H1 (cell line): Measurements from ENCODE around the gene IQCF6. TPM values are rescaled to one million over a fixed set of nuclear protein-coding genes. Genes with fewer than 3 reads are reported as not detected.

Experiments
- CTCF ChIA-PET: fragments of 300-600 bp; sonication (Branson Sonifier 250); formaldehyde crosslinking; loops from one replicate; lab custom pipeline; 2021; ENCODE audit not compliant: partially characterized antibody; lab: Charles Lee
- POLR2A ChIA-PET: fragments of 300-600 bp; sonication (Branson Sonifier 250); formaldehyde crosslinking; loops from one replicate; lab custom pipeline; 2021; ENCODE audit warnings: inconsistent platforms; ENCODE audit not compliant: partially characterized antibody; lab: Charles Lee
- DNase-seq, 2 experiments: peaks; one replicate each; pipeline versions ENCODE4 v3.0.0 to v3.0.0-alpha.2; 2010 to 2022; ENCODE audit warnings: low spot score in 2 of 2, low read depth in 1 of 2, mixed read lengths in 1 of 2
- FAIRE-seq: peaks from 2 replicates; lab custom pipeline; 2011; peaks lifted over from hg19 to GRCh38; lab: Jason Lieb, UNC
- H2AFZ ChIP-seq: 2 replicates; pipeline ENCODE4 v1.8.1; 2012; ENCODE audit warnings: low read length, inconsistent platforms
- H2AK5ac ChIP-seq: 2 replicates; pipeline ENCODE4 v1.6.1; 2013; ENCODE audit warnings: low read depth, low read length
- H2BK120ac ChIP-seq: replicated peaks from 2 replicates; pipeline ENCODE3; 2013; ENCODE audit warnings: low read depth, low read length, inconsistent platforms
- H2BK12ac ChIP-seq: 2 replicates; pipeline ENCODE4 v1.6.1; 2013; ENCODE audit warnings: low read depth, low read length
- H2BK15ac ChIP-seq: 2 replicates; pipeline ENCODE4 v1.6.1; 2013; ENCODE audit warnings: low read length
- H2BK20ac ChIP-seq: 2 replicates; pipeline ENCODE4 v1.6.1; 2013; ENCODE audit warnings: low read length
- H2BK5ac ChIP-seq: 2 replicates; pipeline ENCODE4 v1.6.1; 2013; ENCODE audit warnings: low read depth, low read length
- H3K14ac ChIP-seq: 2 replicates; pipeline ENCODE4 v1.6.1; 2013; ENCODE audit warnings: inconsistent platforms; ENCODE audit not compliant: insufficient read length
- H3K18ac ChIP-seq: 2 replicates; pipeline ENCODE4 v1.6.1; 2013; ENCODE audit warnings: low read length; ENCODE audit errors: extremely low read depth
- H3K23ac ChIP-seq: 2 replicates; pipeline ENCODE4 v1.6.1; 2013; ENCODE audit warnings: inconsistent platforms; ENCODE audit not compliant: insufficient read length
- H3K23me2 ChIP-seq: 2 replicates; pipeline ENCODE4 v1.6.1; 2013; ENCODE audit warnings: low read depth, low read length
- H3K27ac ChIP-seq: 2 replicates; pipeline ENCODE4 v1.6.1; 2011; ENCODE audit warnings: low read depth, low read length, inconsistent platforms
- H3K27me3 ChIP-seq, 4 experiments: replicated peaks in 1 of 4; 1 replicate in 1 of 4; 2 replicates in 3 of 4; pipeline versions ENCODE4 v1.6.1 to v1.8.1; 2011 to 2013; ENCODE audit warnings: low read length in 3 of 4, mild to moderate bottlenecking in 3 of 4, inconsistent platforms in 2 of 4, mixed read lengths in 2 of 4, moderate library complexity in 1 of 4; ENCODE audit not compliant: control insufficient read depth in 3 of 4, insufficient read depth in 3 of 4; ENCODE audit errors: extremely low read depth in 1 of 4
- H3K36me3 ChIP-seq, 4 experiments: 2 replicates each; pipeline versions ENCODE4 v1.6.1 to v1.8.1; 2011 to 2013; ENCODE audit warnings: mild to moderate bottlenecking in 4 of 4, low read length in 3 of 4, moderate library complexity in 2 of 4, control low read depth in 1 of 4, inconsistent platforms in 1 of 4; ENCODE audit not compliant: insufficient read depth in 4 of 4, control insufficient read depth in 2 of 4
- H3K4ac ChIP-seq: replicated peaks from 2 replicates; pipeline ENCODE3; 2013; ENCODE audit warnings: low read length, low read depth, mixed read lengths, inconsistent platforms; ENCODE audit not compliant: insufficient read length
- H3K4me1 ChIP-seq, 4 experiments: replicated peaks in 1 of 4; 1 replicate in 1 of 4; 2 replicates in 3 of 4; pipeline versions ENCODE4 v1.6.1 to v1.8.1; 2011 to 2013; ENCODE audit warnings: low read length in 3 of 4, inconsistent platforms in 2 of 4, mixed read lengths in 1 of 4; ENCODE audit not compliant: insufficient read depth in 4 of 4, control insufficient read depth in 3 of 4
- H3K4me2 ChIP-seq, 2 experiments: 2 replicates each; pipeline versions ENCODE4 v1.6.1 to v1.8.1; 2011 to 2013; ENCODE audit warnings: low read depth in 2 of 2, low read length in 2 of 2, control low read depth in 1 of 2, inconsistent platforms in 1 of 2, mild to moderate bottlenecking in 1 of 2; ENCODE audit not compliant: insufficient read depth in 1 of 2
- H3K4me3 ChIP-seq, 4 experiments: fragments of 200-600, 300-600 bp in 1 of 4; sonication (generic), shearing (Covaris generic), sonication (Bioruptor Twin) in 1 of 4; 2 replicates each; pipeline versions ENCODE4 v1.5.1 to v1.8.1; 2011 to 2016; ENCODE audit warnings: low read length in 4 of 4, low read depth in 3 of 4, control low read depth in 2 of 4, inconsistent platforms in 2 of 4, mild to moderate bottlenecking in 2 of 4, mixed read lengths in 1 of 4, moderate library complexity in 1 of 4; ENCODE audit not compliant: insufficient read depth in 2 of 4; ENCODE audit errors: extremely low read depth in 1 of 4
- H3K56ac ChIP-seq: replicated peaks from 2 replicates; pipeline ENCODE3; 2013; ENCODE audit warnings: low read depth, mild to moderate bottlenecking, mixed read lengths, low read length, inconsistent platforms; ENCODE audit not compliant: insufficient read length
- H3K79me1 ChIP-seq: 2 replicates; pipeline ENCODE4 v1.6.1; 2013; ENCODE audit warnings: low read depth, low read length, control low read depth
- H3K79me2 ChIP-seq, 2 experiments: 2 replicates each; pipeline versions ENCODE4 v1.6.1 to v1.8.1; 2012 to 2013; ENCODE audit warnings: low read length in 2 of 2, mild to moderate bottlenecking in 2 of 2, inconsistent platforms in 1 of 2; ENCODE audit not compliant: insufficient read depth in 2 of 2, control insufficient read depth in 1 of 2
- H3K9ac ChIP-seq, 4 experiments: replicated peaks in 1 of 4; 1 replicate in 1 of 4; 2 replicates in 3 of 4; pipeline versions ENCODE4 v1.6.1 to v1.8.1; 2011 to 2013; ENCODE audit warnings: low read depth in 3 of 4, low read length in 3 of 4, control low read depth in 2 of 4, mild to moderate bottlenecking in 2 of 4, moderate library complexity in 2 of 4, inconsistent platforms in 1 of 4; ENCODE audit errors: extremely low read depth in 1 of 4
- H3K9me3 ChIP-seq, 2 experiments: 2 replicates each; pipeline versions ENCODE4 v1.6.1 to v1.8.1; 2012 to 2013; ENCODE audit warnings: mild to moderate bottlenecking in 2 of 2, moderate library complexity in 2 of 2, control low read depth in 1 of 2, inconsistent platforms in 1 of 2, low read depth in 1 of 2, low read length in 1 of 2, mixed read lengths in 1 of 2; ENCODE audit not compliant: insufficient read depth in 2 of 2
- H4K20me1 ChIP-seq, 2 experiments: replicated peaks in 1 of 2; 2 replicates each; pipeline versions ENCODE3 to v1.8.1; 2011 to 2013; ENCODE audit warnings: inconsistent platforms in 2 of 2, low read length in 2 of 2, mild to moderate bottlenecking in 1 of 2; ENCODE audit not compliant: insufficient read depth in 2 of 2, control insufficient read depth in 1 of 2
- H4K5ac ChIP-seq: 2 replicates; pipeline ENCODE4 v1.6.1; 2013; ENCODE audit warnings: low read length, low read depth, mixed read lengths, inconsistent platforms; ENCODE audit not compliant: insufficient read length
- H4K8ac ChIP-seq: 2 replicates; pipeline ENCODE4 v1.8.0; 2013; ENCODE audit warnings: mild to moderate bottlenecking, moderate library complexity, low read length, inconsistent platforms; ENCODE audit not compliant: insufficient read depth; ENCODE audit errors: extremely low read depth
- H4K91ac ChIP-seq: replicated peaks from 2 replicates; pipeline ENCODE3; 2013; ENCODE audit warnings: low read length, mixed read lengths, inconsistent platforms; ENCODE audit not compliant: insufficient read length
- BCL11A ChIP-seq, 2 experiments: IDR thresholded peaks; one replicate each; pipeline ENCODE4 v1.6.1; 2011; ENCODE audit warnings: low read depth in 2 of 2, low read length in 2 of 2, mild to moderate bottlenecking in 2 of 2
- EP300 ChIP-seq, 2 experiments: IDR thresholded peaks; 1 replicate in 1 of 2; 2 replicates in 1 of 2; pipeline ENCODE4 v1.6.1; 2011 to 2012; ENCODE audit warnings: low read depth in 2 of 2, low read length in 2 of 2, mild to moderate bottlenecking in 2 of 2, borderline replicate concordance in 1 of 2, inconsistent platforms in 1 of 2, moderate library complexity in 1 of 2
- EZH2 ChIP-seq: fragments of 200-600 bp; sonication (generic); IDR thresholded peaks from 2 replicates; pipeline ENCODE4 v1.7.1; 2012; ENCODE audit warnings: low read depth, mild to moderate bottlenecking, moderate library complexity, low read length, inconsistent platforms; ENCODE audit not compliant: severe bottlenecking
- HDAC2 ChIP-seq, 2 experiments: fragments of 300-600 bp in 1 of 2; sonication (generic) in 1 of 2; IDR thresholded peaks; 2 replicates each; pipeline ENCODE4 v1.6.1; 2011 to 2012; ENCODE audit warnings: low read depth in 2 of 2, low read length in 2 of 2, mild to moderate bottlenecking in 2 of 2, moderate library complexity in 2 of 2, borderline replicate concordance in 1 of 2, inconsistent platforms in 1 of 2
- JUND ChIP-seq: IDR thresholded peaks from 2 replicates; pipeline ENCODE4 v1.6.1; 2011; ENCODE audit warnings: mild to moderate bottlenecking, improper control_type of control experiment, low read length
- NANOG ChIP-seq: IDR thresholded peaks from 2 replicates; pipeline ENCODE4 v1.6.1; 2011; ENCODE audit warnings: low read length, low read depth, mild to moderate bottlenecking, inconsistent platforms; ENCODE audit not compliant: insufficient read depth, poor library complexity, severe bottlenecking
- PHF8 ChIP-seq: fragments of 200-600 bp; sonication (generic); conservative IDR thresholded peaks from 2 replicates; pipeline ENCODE4 v1.7.1; 2012; ENCODE audit warnings: low read depth, mild to moderate bottlenecking, inconsistent platforms, low read length, moderate library complexity
- POLR2A ChIP-seq, 2 experiments: IDR thresholded peaks; 1 replicate in 1 of 2; 2 replicates in 1 of 2; pipeline ENCODE4 v1.6.1; 2011; ENCODE audit warnings: low read depth in 2 of 2, low read length in 2 of 2, mild to moderate bottlenecking in 2 of 2; ENCODE audit errors: control extremely low read depth in 1 of 2
- RFX5 ChIP-seq: IDR thresholded peaks from 2 replicates; pipeline ENCODE4 v1.6.1; 2011; ENCODE audit warnings: low read depth, low read length, improper control_type of control experiment, borderline replicate concordance
- SP1 ChIP-seq: IDR thresholded peaks from 2 replicates; pipeline ENCODE4 v1.6.1; 2011; ENCODE audit warnings: low read depth, low read length
- SRF ChIP-seq: IDR thresholded peaks from 2 replicates; pipeline ENCODE4 v1.6.1; 2011; ENCODE audit warnings: mild to moderate bottlenecking, low read depth, low read length, moderate library complexity
- WGBS, 2 experiments: shearing (Covaris generic) in 1 of 2; methylation state at CpG; one replicate each; pipeline versions ENCODE4 v1.1.6 to v1.1.7; 2013 to 2015; ENCODE audit warnings: low lambda C conversion rate in 2 of 2, mixed read lengths in 2 of 2, inconsistent platforms in 1 of 2, low coverage in 1 of 2, missing lambda C conversion rate in 1 of 2; ENCODE audit not compliant: insufficient replicate concordance in 2 of 2, insufficient coverage in 1 of 2, insufficient read length in 1 of 2; ENCODE audit errors: extremely low coverage in 1 of 2, missing lambda C conversion rate in 1 of 2; 5-methylcytosine and 5-hydroxymethylcytosine counted together
- polyA plus RNA-seq, 7 experiments: library from polyadenylated mRNA; depleted of rRNA in 3 of 7; stranded (reverse) in 5 of 7; unstranded in 2 of 7; fragments of >200 nt in 5 of 7; fragments of 200-250 nt in 2 of 7; gene quantifications; 1 replicate in 5 of 7; 2 replicates in 1 of 7; 4 replicates in 1 of 7; pipeline versions ENCODE4 v1.2.1 to v1.2.3, GENCODE V29; 2011 to 2013; ENCODE audit warnings: missing spikeins in 2 of 7, mixed read lengths in 2 of 7
- total RNA-seq: library from RNA; stranded (reverse); fragmentation: NEBNext Ultra II Directional; extraction: Animal tissue kit (Norgen Biotek cat#: 25700); gene quantifications from 2 replicates; pipeline ENCODE4 v1.2.1, GENCODE V29; 2021

Gene IQCF6
- total and polyA plus RNA-seq, 2 of the 8 experiments (the other 6 are each of a cell fraction or from before 2014, with no cell fraction given), result not detected

GRCh38 chr3:51789437-51789836 is 10.4 kb upstream of the IQCF6 start:
- FAIRE-seq, result no peak
- CTCF ChIA-PET, result interaction anchor here (1.7 kb wide), 1 partner anchor 8 kb away, joined by 5 read pairs; no protein-coding TSS in a partner anchor
- peaks cover 0 to 4% (median 3%) of the 10 kb centered on the region in 4 experiments; a peak in 3 of 7 replicates for H3K4me1 ChIP-seq

More at GRCh38 chr3:51789437-51789836, 10.4 kb upstream of the IQCF6 start:
- H2BK20ac ChIP-seq, result no peak overlapping the region
- no peak overlapping the region for H3K14ac ChIP-seq
- H4K91ac ChIP-seq, result no peak overlapping the region
- 0 out of 2 replicates have a peak overlapping the region, but pooled peaks have one; percentile 56 for H2BK12ac ChIP-seq
- H3K4ac ChIP-seq, result no peak overlapping the region
- H3K79me1 ChIP-seq, result no peaks in the 10 kb centered on the region
- H3K27ac ChIP-seq, result no peak overlapping the region
- no peak overlapping the region for H3K4me3 ChIP-seq
- POLR2A ChIA-PET, result no interaction called here
- no peak overlapping the region for H3K56ac ChIP-seq
- peak in 1 of 2 experiments; percentile 11 for DNase-seq
- 69% methylated on average over 1 of the region's 1 CpG; no CpG with 5 or more reads in 1 of the 2 experiments for WGBS, 2 experiments
- no peak overlapping the region for H3K4me2 ChIP-seq
- H3K18ac ChIP-seq, result no peak overlapping the region
- H3K9me3 ChIP-seq, result no peaks in the 10 kb centered on the region
- H3K79me2 ChIP-seq, result no peaks in the 10 kb centered on the region
- H2BK5ac ChIP-seq, result no peak overlapping the region
- H2AFZ ChIP-seq, result no peak overlapping the region
- H3K9ac ChIP-seq, result no peak overlapping the region
- no peaks in the 10 kb centered on the region for H3K36me3 ChIP-seq
- H4K8ac ChIP-seq, result no peak overlapping the region
- no peaks in the 10 kb centered on the region for H3K27me3 ChIP-seq
- H4K20me1 ChIP-seq, result no peaks in the 10 kb centered on the region
- H3K23ac ChIP-seq, result no peak overlapping the region
- TF ChIP-seq NANOG (no peak), POLR2A (IDR thresholded peaks at IDR 0.05; ENCODE audit: control extremely low read depth in 1 of 2, low read depth in 2 of 2, low read length in 2 of 2) (no peak), SRF (no peak), SP1 (no peak), EP300 (IDR thresholded peaks at IDR 0.05; ENCODE audit: borderline replicate concordance in 1 of 2, low read depth in 2 of 2, low read length in 2 of 2) (no peak), PHF8 (no peak), HDAC2 (IDR thresholded peaks at IDR 0.05; ENCODE audit: borderline replicate concordance in 1 of 2, low read depth in 2 of 2, low read length in 2 of 2) (no peak), EZH2 (no peak), BCL11A (IDR thresholded peaks at IDR 0.05; ENCODE audit: low read depth in 2 of 2, low read length in 2 of 2) (no peak), JUND (no peak), RFX5 (no peak)
- H2AK5ac ChIP-seq, result no peak overlapping the region
- no peak overlapping the region for H4K5ac ChIP-seq
- no peaks in the 10 kb centered on the region for H3K23me2 ChIP-seq
- H2BK15ac ChIP-seq, result no peak overlapping the region
- H2BK120ac ChIP-seq, result no peak overlapping the region
